ACC112 (cell line): ENCODE data around the gene MT2A.

ENCODE experiments used
- H2AFZ ChIP-seq: fragments of 200-600 bp; sonication (generic); one replicate; pipeline ENCODE4 v1.6.0; 2017; ENCODE audit warnings: antibody characterized with exemption, low read length; ENCODE audit not compliant: unreplicated experiment
- H3K27ac ChIP-seq: fragments of 200-600 bp; sonication (generic); 2 replicates; pipeline ENCODE4 v1.5.1; 2014; ENCODE audit warnings: low read depth, mild to moderate bottlenecking, antibody characterized with exemption, low read length, moderate library complexity
- H3K27me3 ChIP-seq: fragments of 200-600 bp; sonication (generic); 2 replicates; pipeline ENCODE4 v1.6.1; 2014; ENCODE audit warnings: mild to moderate bottlenecking, antibody characterized with exemption, low read length, moderate library complexity, mixed read lengths; ENCODE audit not compliant: insufficient read depth
- H3K36me3 ChIP-seq: fragments of 200-600 bp; sonication (generic); 2 replicates; pipeline ENCODE4 v1.6.1; 2016; ENCODE audit warnings: mild to moderate bottlenecking, antibody characterized with exemption, low read length, moderate library complexity, mixed read lengths; ENCODE audit not compliant: insufficient read depth
- H3K4me1 ChIP-seq: fragments of 200-600 bp; sonication (generic); one replicate; pipeline ENCODE4 v1.6.1; 2016; ENCODE audit warnings: low read length, mixed read lengths; ENCODE audit not compliant: insufficient read depth, unreplicated experiment, control insufficient read depth
- H3K4me3 ChIP-seq: fragments of 200-600 bp; sonication (generic); 2 replicates; pipeline ENCODE4 v1.5.1; 2014; ENCODE audit warnings: mild to moderate bottlenecking, low read depth, low read length
- H3K79me2 ChIP-seq: fragments of 200-600 bp; sonication (generic); one replicate; pipeline ENCODE4 v1.6.0; 2016; ENCODE audit warnings: low read length; ENCODE audit not compliant: control insufficient read depth, unreplicated experiment, insufficient read depth

MT2A gene

DNA sequence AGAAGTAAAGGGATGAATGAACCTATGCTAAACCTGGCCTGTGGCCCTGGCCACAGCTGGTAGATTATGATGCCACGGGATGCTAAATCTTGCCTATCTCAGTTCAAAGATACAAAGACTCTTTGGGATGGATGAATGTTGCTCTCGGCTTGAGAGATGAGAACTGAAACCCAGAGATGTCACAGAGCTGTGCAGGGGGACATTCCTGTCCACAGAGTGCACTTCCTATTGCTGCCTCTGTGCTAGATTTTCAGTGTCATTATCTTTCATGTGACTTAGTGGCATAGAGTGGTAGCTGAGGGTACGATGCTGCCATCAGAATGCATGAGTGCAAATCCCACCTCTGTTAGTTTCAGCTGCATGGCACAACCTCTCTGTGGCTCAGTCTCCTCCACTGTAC is 21.8 kb downstream of the MT2A start:
- Histone ChIP-seq H3K4me3 (no peak overlapping the region), H3K79me2 (peaks cover 17% of the 10 kb centered on the region), H3K27me3 (no peaks in the 10 kb centered on the region), H2AFZ (no peak overlapping the region), H3K36me3 (no peaks in the 10 kb centered on the region), H3K4me1 (peaks cover 3% of the 10 kb centered on the region), H3K27ac (no peak overlapping the region)

GRCh38 chr16:56631197-56631596 is 22.8 kb downstream of the MT2A start:
- no peaks in the 10 kb centered on the region for H3K36me3 ChIP-seq
- H3K27me3 ChIP-seq: no peaks in the 10 kb centered on the region
- peaks cover 6% of the 10 kb centered on the region for H3K79me2 ChIP-seq
- no peak overlapping the region for H3K27ac ChIP-seq
- peaks cover 3% of the 10 kb centered on the region for H3K4me1 ChIP-seq
- H2AFZ ChIP-seq: no peak overlapping the region
- peak overlapping the region; percentile 82 for H3K4me3 ChIP-seq

GRCh38 chr16:56631832-56632155 is 23.4 kb downstream of the MT2A start:
- H3K4me1 ChIP-seq: peaks cover 3% of the 10 kb centered on the region
- peak overlapping the region; percentile 66 for H2AFZ ChIP-seq
- no peaks in the 10 kb centered on the region for H3K27me3 ChIP-seq
- H3K36me3 ChIP-seq: no peaks in the 10 kb centered on the region
- peak overlapping the region; percentile 10; the same call in 1 of the 2 replicates for H3K27ac ChIP-seq
- peak overlapping the region; percentile 82 for H3K4me3 ChIP-seq
- H3K79me2 ChIP-seq: peaks cover under 1% of the 10 kb centered on the region

- peak within 1 kb of the TSS; percentile 82 for H3K4me3 ChIP-seq
- no peaks in the 10 kb centered on the region for H3K4me1 ChIP-seq
- H2AFZ ChIP-seq: peak within 1 kb of the TSS; percentile 95
- no peaks in the 10 kb centered on the region for H3K36me3 ChIP-seq
- peak within 1 kb of the TSS; percentile 10; the same call in 1 of the 2 replicates for H3K27ac ChIP-seq
- no peaks in the 10 kb centered on the region for H3K27me3 ChIP-seq
- H3K79me2 ChIP-seq: no peaks in the 10 kb centered on the region
Measured at GRCh38 chr16:56632156-56632847, 23.9 kb downstream of the MT2A start, which contains the start of gene MT1M. Gene MT1M (plus strand): TSS chr16:56632659. CDS start chr16:56632732, 73 bp downstream.

DNA sequence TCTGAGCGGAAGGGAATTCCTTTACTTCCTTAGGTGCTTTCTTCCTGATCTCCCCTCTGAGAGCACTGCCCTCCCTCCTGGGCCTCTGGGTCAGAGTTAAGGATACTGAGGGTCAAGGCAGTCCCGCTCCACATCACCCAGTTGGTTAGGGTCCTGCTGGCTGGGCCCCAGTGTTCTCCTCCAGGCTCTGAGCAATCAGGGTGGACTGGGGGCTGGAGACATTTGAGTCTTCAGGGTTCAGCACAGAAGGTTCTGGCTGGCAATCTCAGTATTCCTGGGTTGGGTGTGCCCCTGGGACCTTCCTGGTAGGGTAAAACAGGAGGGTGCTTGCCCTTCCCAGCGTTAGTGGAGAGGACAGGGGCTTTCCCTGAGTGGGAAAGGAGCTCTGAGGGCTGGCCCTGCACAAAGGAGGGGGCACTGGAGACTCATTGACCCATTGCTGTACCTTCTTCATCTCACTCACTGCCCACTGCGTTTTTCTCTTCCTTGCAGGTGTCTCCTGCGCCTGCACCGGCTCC is 24.5 kb downstream of the MT2A start:
- H2AFZ ChIP-seq: peak overlapping the region; percentile 95

DNA sequence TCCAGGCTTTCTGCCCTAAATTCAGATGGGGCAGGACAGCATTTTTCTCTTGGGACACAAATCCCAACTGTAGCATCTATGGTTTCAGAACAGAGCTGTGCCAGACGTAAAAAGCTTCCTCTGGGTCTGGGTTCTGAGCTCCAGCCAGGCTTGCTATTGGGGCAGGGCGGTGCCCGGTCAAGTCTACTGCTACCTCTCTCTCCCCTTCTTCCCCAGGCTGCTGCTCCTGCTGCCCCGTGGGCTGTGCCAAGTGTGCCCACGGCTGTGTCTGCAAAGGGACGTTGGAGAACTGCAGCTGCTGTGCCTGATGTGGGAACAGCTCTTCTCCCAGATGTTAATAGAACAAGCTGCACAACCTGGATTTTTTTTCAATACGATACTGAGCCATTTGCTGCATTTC is 25.2 kb downstream of the MT2A start:
- no peaks in the 10 kb centered on the region for H3K36me3 ChIP-seq
- peaks cover under 1% of the 10 kb centered on the region for H3K4me1 ChIP-seq
- H3K27me3 ChIP-seq: 0 out of 2 replicates have a peak, but pooled peaks cover 6% of the 10 kb centered on the region
- H3K79me2 ChIP-seq: no peaks in the 10 kb centered on the region
- H3K4me3 ChIP-seq: no peak overlapping the region; the same call in 1 of the 2 replicates
- no peak overlapping the region for H3K27ac ChIP-seq
- H2AFZ ChIP-seq: no peak overlapping the region

More for the DNA sequence above, 24.5 kb downstream of the MT2A start:
- Histone ChIP-seq H3K79me2 (no peaks in the 10 kb centered on the region), H3K4me3 (peak overlapping the region; percentile 82), H3K27me3 (0 out of 2 replicates have a peak, but pooled peaks cover 5% of the 10 kb centered on the region), H3K36me3 (no peaks in the 10 kb centered on the region), H3K27ac (no peak overlapping the region), H3K4me1 (no peaks in the 10 kb centered on the region)

- Histone ChIP-seq H3K27me3 (peaks cover 9% of the 10 kb centered on the region; the same call in 1 of the 2 replicates), H3K4me1 (peaks cover 8% of the 10 kb centered on the region), H3K27ac (no peak overlapping the region), H3K36me3 (no peaks in the 10 kb centered on the region), H3K79me2 (no peaks in the 10 kb centered on the region), H2AFZ (no peak overlapping the region), H3K4me3 (no peak overlapping the region)
Measured at GRCh38 chr16:56634715-56635440, 26.5 kb downstream of the MT2A start.

DNA sequence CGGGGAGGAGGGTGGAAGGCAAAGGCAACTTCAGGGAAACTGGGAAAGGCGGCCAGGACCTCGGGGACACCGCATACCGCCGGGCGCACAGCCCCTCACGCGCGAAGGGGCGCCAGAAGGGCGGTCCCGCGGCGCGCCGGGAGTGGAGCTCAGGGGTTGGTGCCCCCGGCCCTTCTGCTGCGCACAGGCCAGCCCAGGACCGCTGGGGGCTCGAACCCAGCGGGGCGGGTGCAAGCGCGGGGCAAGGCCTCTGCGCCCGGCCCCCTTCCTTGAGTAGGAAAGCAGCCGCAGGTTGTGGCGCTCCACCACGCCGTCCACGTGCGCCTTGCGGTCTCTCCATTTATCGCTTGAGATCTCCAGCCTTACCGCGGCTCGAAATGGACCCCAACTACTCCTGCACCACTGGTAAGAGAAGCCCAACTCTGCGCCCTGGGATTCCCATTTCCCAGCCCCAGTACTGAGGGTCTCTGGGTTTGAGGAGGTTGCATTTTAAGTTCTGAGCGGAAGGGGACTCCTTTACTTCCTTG is 27.1 kb downstream of the MT2A start:
- Histone ChIP-seq H3K4me3 (no peak overlapping the region), H2AFZ (no peak overlapping the region), H3K27ac (no peak overlapping the region), H3K79me2 (no peaks in the 10 kb centered on the region), H3K27me3 (peaks cover 9% of the 10 kb centered on the region; the same call in 1 of the 2 replicates), H3K4me1 (peaks cover 8% of the 10 kb centered on the region), H3K36me3 (no peaks in the 10 kb centered on the region)

DNA sequence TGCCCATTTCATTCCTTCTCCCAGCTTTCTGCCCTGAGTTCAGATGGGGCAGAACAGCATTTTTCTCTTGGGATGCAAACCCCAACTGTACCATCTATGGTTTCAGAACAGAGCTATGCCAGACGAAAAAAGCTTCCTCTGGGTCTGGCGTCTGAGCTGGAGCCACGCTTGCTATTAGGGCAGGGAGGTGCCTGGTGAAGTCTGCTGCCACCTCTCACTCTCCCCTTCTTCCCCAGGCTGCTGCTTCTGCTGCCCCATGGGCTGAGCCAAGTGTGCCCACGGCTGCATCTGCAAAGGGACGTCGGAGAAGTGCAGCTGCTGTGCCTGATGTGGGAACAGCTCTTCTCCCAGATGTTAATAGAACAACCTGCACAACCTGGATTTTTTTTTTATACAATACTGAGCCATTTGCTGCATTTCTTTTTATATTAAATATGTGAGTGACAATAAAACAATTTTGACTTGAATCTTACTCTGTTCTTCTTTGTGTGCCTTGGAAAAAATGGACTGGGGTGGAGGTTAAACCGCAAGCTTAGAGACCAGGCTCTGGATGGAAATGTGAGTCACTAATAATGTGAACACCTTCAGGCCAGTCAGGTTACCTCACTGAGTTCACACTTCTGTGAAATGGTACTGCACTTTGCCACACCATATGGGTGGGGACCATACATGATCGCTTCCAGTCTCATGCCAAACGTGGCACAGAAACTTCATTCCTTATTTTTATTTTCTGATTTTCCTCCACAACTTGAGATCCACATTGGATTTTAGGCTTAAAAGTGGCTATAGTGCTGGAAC is 28.4 kb downstream of the MT2A start:
- Histone ChIP-seq H3K27ac (no peak overlapping the region), H2AFZ (no peak overlapping the region), H3K4me3 (no peak overlapping the region), H3K4me1 (peaks cover 8% of the 10 kb centered on the region), H3K79me2 (no peaks in the 10 kb centered on the region), H3K27me3 (peaks cover 9% of the 10 kb centered on the region; the same call in 1 of the 2 replicates), H3K36me3 (no peaks in the 10 kb centered on the region)
